ENCODE measurements around the gene LRRC63. TPM values are rescaled to one million over a fixed set of nuclear protein-coding genes. Genes with fewer than 3 reads are reported as not detected.
A peak's percentile ranks its signal among the peaks of the same experiment; 100 is the strongest.

Gene LRRC63

DNA sequence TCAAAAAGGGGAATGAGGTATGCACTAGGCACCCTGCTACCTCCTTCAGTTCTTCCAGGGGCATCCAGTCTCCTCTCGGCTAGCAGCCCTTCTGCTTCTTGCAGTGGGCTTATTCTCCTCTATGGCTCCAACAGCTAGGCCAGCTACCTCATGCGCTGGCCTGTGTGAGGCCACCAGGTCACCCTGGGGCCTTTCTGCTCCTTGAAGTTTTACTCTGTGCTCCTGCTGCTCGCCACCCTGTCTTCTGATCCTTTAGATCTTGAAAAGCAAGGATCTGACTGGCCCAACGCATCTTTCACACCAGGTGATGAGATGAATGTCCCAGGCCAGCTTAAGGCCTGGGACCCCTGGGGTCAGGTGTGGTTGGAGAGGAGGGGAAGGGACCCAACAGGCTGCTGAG lies 109.1 kb downstream of the LRRC63 start:
- no peak overlapping the region for H3K27ac ChIP-seq (ENCODE audit: low read depth, low read length)
- H3K4me3 ChIP-seq (ENCODE audit: low read length): no peak overlapping the region
- peak overlapping the region; percentile 5 for H3K56ac ChIP-seq (ENCODE audit: low read length)
- H3K27me3 ChIP-seq (ENCODE audit: insufficient read depth, low read length, poor library complexity): no peaks in the 10 kb centered on the region
- peak; percentile 5 for DNase-seq
- no peak overlapping the region for H2BK15ac ChIP-seq (replicated peaks; ENCODE audit: low read depth)
- H2AK5ac ChIP-seq (ENCODE audit: low read length): no peak overlapping the region
- no peak overlapping the region for H2BK5ac ChIP-seq (ENCODE audit: low read length)
- WGBS (ENCODE audit: extremely low coverage, insufficient coverage, low lambda C conversion rate): no CpG with 5 or more reads among the region's 4 CpGs
- H3K18ac ChIP-seq (ENCODE audit: low read length): no peak overlapping the region
- no peaks in the 10 kb centered on the region for H3K4me1 ChIP-seq (ENCODE audit: control insufficient read depth, low read depth, low read length)
- no peak overlapping the region for H3K4me2 ChIP-seq (ENCODE audit: low read length)
- H3K9ac ChIP-seq (ENCODE audit: low read length): no peak overlapping the region
- no peak overlapping the region for H3K4ac ChIP-seq (ENCODE audit: low read depth, low read length)
- H3K79me2 ChIP-seq (ENCODE audit: control insufficient read depth, insufficient read depth, low read length): no peaks in the 10 kb centered on the region
- H3K79me1 ChIP-seq (ENCODE audit: low read length): no peaks in the 10 kb centered on the region
- no peaks in the 10 kb centered on the region for H3K36me3 ChIP-seq (ENCODE audit: control insufficient read depth, insufficient read depth, low read length)
- H4K5ac ChIP-seq (ENCODE audit: low read length): no peak overlapping the region
- no peak overlapping the region for H3K23ac ChIP-seq (ENCODE audit: low read length)
- no peak overlapping the region for H2BK120ac ChIP-seq (ENCODE audit: low read depth, low read length)
- H4K8ac ChIP-seq (ENCODE audit: low read depth, low read length): no peak overlapping the region

DNA sequence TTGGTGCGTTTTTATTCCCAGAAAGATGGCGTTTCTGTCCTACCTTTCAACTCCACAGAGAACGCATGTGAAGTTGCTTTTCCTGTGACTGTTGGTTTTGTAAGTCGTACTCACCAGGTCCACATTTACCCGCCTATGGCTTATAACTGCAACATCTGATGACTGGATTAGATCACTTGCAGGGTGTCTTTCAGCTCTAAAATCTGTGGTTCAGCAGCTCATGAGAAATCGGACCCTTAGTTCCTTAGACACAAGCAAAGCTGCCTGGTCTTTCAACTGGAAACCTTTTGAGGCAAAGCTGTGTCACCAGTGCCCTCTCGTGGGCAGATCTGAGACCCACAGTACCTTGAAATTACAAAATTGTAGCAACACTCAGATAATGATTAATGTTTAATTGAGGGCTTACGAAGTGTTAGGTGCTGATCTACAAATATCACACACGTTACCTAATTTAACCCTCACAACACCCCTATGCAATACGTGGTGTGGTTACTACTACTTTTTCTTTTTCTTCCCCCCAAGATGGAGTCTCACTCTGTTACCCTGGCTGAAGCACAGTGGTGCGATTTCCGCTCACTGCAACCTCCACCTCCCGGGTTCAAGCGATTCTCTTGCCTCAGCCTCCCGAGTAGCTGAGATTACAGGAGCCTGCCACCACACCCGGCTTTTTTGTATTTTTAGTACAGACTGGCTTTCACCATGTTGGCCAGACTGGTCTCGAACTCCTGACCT lies 109.9 kb downstream of the LRRC63 start:
- H3K9ac ChIP-seq (ENCODE audit: low read length): no peak overlapping the region
- H3K79me1 ChIP-seq (ENCODE audit: low read length): no peaks in the 10 kb centered on the region
- no peaks in the 10 kb centered on the region for H3K36me3 ChIP-seq (ENCODE audit: control insufficient read depth, insufficient read depth, low read length)
- no CpG with 5 or more reads among the region's 17 CpGs for WGBS (ENCODE audit: extremely low coverage, insufficient coverage, low lambda C conversion rate)
- H3K56ac ChIP-seq (ENCODE audit: low read length): no peak overlapping the region
- no peak overlapping the region for H3K4ac ChIP-seq (ENCODE audit: low read depth, low read length)
- H4K8ac ChIP-seq (ENCODE audit: low read depth, low read length): no peak overlapping the region
- no peaks in the 10 kb centered on the region for H3K4me1 ChIP-seq (ENCODE audit: control insufficient read depth, low read depth, low read length)
- no peak overlapping the region for H2BK120ac ChIP-seq (ENCODE audit: low read depth, low read length)
- H2AK5ac ChIP-seq (ENCODE audit: low read length): no peak overlapping the region
- DNase-seq: peak; percentile 73
- no peak overlapping the region for H3K18ac ChIP-seq (ENCODE audit: low read length)
- H2BK5ac ChIP-seq (ENCODE audit: low read length): no peak overlapping the region
- H3K27me3 ChIP-seq (ENCODE audit: insufficient read depth, low read length, poor library complexity): no peaks in the 10 kb centered on the region
- H4K5ac ChIP-seq (ENCODE audit: low read length): no peak overlapping the region
- no peak overlapping the region for H3K27ac ChIP-seq (ENCODE audit: low read depth, low read length)
- H3K4me2 ChIP-seq (ENCODE audit: low read length): no peak overlapping the region
- H3K4me3 ChIP-seq (ENCODE audit: low read length): no peak overlapping the region
- H3K79me2 ChIP-seq (ENCODE audit: control insufficient read depth, insufficient read depth, low read length): no peaks in the 10 kb centered on the region
- H2BK15ac ChIP-seq (replicated peaks; ENCODE audit: low read depth): no peak overlapping the region
- H3K23ac ChIP-seq (ENCODE audit: low read length): no peak overlapping the region

DNA sequence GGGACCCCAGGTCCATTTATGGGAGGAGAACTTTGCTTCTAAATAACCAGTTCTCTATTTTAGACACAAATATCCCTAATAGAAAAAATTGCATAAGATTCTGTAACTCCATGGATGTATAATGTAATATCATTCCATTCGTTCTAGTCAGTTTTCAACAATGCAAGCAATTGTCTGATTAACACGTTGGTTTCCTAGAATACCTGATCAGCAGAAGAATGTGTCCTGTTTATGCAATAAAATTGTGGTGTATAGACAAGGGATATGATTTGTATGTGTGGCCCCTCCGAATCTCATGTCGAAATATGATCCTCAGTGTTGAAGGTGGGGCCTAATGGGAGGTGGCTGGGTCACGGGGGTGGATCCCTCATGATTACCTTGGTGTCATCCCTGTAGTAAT lies 113.2 kb downstream of the LRRC63 start:
- no peak overlapping the region for H2BK5ac ChIP-seq (ENCODE audit: low read length)
- no peak overlapping the region for H3K9ac ChIP-seq (ENCODE audit: low read length)
- H3K18ac ChIP-seq (ENCODE audit: low read length): no peak overlapping the region
- H4K8ac ChIP-seq (ENCODE audit: low read depth, low read length): no peak overlapping the region
- H4K5ac ChIP-seq (ENCODE audit: low read length): no peak overlapping the region
- H3K36me3 ChIP-seq (ENCODE audit: control insufficient read depth, insufficient read depth, low read length): no peaks in the 10 kb centered on the region
- no peaks in the 10 kb centered on the region for H3K4me1 ChIP-seq (ENCODE audit: control insufficient read depth, low read depth, low read length)
- no peak overlapping the region for H3K27ac ChIP-seq (ENCODE audit: low read depth, low read length)
- no peak overlapping the region for H3K56ac ChIP-seq (ENCODE audit: low read length)
- no peak for DNase-seq
- no peak overlapping the region for H2BK120ac ChIP-seq (ENCODE audit: low read depth, low read length)
- H3K4ac ChIP-seq (ENCODE audit: low read depth, low read length): no peak overlapping the region
- H3K79me1 ChIP-seq (ENCODE audit: low read length): no peaks in the 10 kb centered on the region
- H3K23ac ChIP-seq (ENCODE audit: low read length): no peak overlapping the region
- WGBS (ENCODE audit: extremely low coverage, insufficient coverage, low lambda C conversion rate): no CpG with 5 or more reads among the region's 5 CpGs
- no peak overlapping the region for H2BK15ac ChIP-seq (replicated peaks; ENCODE audit: low read depth)
- no peak overlapping the region for H3K4me3 ChIP-seq (ENCODE audit: low read length)
- H3K79me2 ChIP-seq (ENCODE audit: control insufficient read depth, insufficient read depth, low read length): no peaks in the 10 kb centered on the region
- H3K4me2 ChIP-seq (ENCODE audit: low read length): no peak overlapping the region
- no peaks in the 10 kb centered on the region for H3K27me3 ChIP-seq (ENCODE audit: insufficient read depth, low read length, poor library complexity)
- H2AK5ac ChIP-seq (ENCODE audit: low read length): no peak overlapping the region

Small RNA genes lying within 50 kb of the gene (small RNA-seq; reads per million reads assigned to genes)
- gene RN7SKP5 (ENCODE audit: insufficient read depth): not detected
- gene RN7SL288P (ENCODE audit: insufficient read depth): not detected

Measured in mesendoderm (in vitro differentiated cells).